GM12801 (cell line): ENCODE results near the gene RHOV.

ENCODE experiments used
- TF ChIP-seq, protein P1 (sequence below): IDR thresholded peaks from one replicate; pipeline ENCODE4 v1.5.1; 2011; ENCODE audit warnings: control low read depth; ENCODE audit not compliant: insufficient read length; ENCODE audit errors: extremely low read depth

Gene RHOV

DNA sequence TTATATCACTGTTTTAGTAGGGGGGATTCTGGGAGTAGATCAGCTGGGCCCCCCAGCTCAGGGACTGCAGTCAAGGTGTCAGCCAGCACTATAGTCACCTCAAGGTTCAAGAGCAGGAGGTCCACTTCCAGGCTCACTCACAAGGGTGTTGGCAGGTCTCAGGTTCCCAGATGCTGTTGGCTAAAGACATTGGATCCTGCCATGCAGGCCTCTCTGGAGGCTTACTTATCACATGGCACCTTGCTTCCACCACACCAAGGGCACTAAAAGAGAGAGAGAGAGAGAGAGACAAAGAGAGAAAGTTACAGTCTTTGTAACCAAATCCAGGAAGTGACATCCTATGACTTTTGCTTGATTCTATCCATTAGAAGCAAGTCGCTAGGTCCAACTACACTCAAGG is 38.0 kb downstream of the RHOV start:
- TF ChIP-seq, protein P1, sequence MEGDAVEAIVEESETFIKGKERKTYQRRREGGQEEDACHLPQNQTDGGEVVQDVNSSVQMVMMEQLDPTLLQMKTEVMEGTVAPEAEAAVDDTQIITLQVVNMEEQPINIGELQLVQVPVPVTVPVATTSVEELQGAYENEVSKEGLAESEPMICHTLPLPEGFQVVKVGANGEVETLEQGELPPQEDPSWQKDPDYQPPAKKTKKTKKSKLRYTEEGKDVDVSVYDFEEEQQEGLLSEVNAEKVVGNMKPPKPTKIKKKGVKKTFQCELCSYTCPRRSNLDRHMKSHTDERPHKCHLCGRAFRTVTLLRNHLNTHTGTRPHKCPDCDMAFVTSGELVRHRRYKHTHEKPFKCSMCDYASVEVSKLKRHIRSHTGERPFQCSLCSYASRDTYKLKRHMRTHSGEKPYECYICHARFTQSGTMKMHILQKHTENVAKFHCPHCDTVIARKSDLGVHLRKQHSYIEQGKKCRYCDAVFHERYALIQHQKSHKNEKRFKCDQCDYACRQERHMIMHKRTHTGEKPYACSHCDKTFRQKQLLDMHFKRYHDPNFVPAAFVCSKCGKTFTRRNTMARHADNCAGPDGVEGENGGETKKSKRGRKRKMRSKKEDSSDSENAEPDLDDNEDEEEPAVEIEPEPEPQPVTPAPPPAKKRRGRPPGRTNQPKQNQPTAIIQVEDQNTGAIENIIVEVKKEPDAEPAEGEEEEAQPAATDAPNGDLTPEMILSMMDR = no peak

DNA sequence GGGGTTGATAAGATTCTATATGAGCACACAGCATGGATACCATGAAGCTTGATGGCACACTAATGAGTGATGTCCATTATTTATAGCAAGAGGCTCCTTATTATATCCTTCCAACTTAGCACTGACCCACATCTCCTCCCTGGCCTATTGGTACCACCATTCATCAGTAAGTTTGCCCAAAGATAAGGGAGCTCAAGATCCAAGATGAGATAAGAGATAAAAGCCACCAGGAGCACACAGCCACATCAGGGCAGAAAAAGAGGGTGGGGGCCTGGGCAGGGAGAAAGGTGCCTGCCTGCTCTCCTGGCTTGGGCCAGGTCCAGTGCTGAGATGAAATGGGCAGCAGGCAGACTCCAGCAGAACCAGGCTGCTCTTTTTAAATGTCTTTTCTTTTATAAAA is 41.1 kb downstream of the RHOV start:
- TF ChIP-seq, protein P1 = no peak

DNA sequence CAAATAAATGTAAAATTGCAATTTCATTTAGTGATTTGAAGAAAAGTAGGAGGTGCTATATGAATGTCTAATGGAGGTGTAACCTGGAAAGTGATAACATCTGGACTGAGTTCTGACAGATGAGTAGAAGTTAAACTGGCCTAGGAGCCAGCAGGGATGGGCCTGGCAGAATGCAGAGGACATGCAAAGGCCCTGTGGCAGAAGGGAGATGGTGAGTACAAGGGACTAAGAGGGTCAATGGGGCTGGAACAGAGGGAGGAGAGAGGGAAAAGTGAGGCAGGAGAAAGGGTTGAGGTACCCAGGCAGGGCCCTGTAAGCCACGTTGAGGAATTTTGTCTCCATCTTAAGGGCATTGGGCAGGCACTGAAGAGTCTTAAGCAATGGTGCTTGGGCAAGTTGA is 42.2 kb downstream of the RHOV start:
- TF ChIP-seq, protein P1 = no peak

DNA sequence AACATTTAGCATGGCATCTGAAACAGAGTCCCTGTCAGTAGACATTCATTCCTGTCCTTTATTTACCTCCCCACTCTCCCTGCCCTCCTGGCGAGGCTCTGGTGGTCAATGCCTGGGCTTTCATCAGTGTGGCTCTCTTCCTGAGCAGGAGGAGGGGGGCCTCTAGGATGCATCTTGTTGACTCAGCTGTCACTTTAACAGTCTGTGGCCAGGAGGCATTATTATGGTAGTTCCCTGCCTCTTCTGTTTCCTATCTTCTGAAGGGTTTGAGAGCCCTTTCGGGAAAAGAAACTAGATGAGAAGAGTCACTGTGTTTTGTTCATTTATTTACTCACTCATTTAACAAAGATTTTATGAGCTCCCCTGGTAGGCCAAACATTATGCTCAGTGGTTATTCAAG is 43.1 kb downstream of the RHOV start:
- TF ChIP-seq, protein P1 = no peak

DNA sequence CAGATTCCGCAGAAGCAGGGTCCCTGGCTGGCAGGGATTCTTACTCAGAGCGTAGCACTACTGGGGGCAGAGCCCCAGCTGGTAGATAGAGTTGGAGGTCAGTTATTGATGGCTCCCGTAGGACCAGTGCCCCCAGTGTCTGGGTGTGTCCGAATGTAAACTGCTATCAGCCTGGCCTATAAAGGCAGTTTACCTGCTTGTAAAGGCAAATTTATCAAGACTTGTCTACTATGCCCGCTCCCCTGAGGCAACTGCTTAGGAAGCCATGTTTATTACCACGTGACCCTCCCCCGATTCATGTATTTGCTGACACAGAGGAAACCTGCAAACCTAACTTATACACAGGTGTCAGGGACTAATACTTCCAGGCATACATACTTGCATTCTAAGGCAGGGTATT is 44.9 kb downstream of the RHOV start:
- TF ChIP-seq, protein P1 = no peak

DNA sequence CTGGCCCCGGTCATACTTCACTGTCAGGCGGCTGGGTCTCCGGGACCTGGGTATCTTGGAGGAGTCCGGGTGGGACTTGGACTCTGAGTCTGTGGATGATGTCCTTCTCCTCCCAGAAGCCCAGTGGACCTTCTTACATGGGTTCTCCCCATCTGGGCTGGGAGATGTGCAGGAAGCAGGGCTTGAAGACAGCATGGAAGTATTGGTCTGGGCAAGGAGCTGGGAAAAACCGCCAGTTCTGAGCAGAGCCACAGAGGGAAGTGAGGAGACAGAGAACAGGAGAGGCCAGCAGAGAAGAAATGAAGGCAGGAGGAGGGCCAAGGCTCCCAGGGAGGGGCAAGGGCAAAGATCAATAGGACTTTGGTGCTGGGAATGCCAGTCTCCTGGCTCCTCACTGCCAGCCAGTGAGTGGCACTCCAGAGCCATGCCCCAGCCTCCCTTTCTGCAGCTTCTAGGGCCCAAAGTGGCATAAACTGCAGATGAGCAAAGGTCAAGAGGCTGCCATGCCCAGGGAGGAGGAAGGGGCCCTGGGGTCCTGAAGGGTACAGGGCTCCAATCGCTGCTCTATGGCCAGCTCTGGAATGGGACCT is 45.5 kb downstream of the RHOV start, which contains the start of gene PPP1R14D:
Gene PPP1R14D, minus strand, starts transcription at position 262 of the 590 bp plus-strand sequence. Its CDS starts 67 bp downstream, at position 195.
- TF ChIP-seq, protein P1 = no peak

DNA sequence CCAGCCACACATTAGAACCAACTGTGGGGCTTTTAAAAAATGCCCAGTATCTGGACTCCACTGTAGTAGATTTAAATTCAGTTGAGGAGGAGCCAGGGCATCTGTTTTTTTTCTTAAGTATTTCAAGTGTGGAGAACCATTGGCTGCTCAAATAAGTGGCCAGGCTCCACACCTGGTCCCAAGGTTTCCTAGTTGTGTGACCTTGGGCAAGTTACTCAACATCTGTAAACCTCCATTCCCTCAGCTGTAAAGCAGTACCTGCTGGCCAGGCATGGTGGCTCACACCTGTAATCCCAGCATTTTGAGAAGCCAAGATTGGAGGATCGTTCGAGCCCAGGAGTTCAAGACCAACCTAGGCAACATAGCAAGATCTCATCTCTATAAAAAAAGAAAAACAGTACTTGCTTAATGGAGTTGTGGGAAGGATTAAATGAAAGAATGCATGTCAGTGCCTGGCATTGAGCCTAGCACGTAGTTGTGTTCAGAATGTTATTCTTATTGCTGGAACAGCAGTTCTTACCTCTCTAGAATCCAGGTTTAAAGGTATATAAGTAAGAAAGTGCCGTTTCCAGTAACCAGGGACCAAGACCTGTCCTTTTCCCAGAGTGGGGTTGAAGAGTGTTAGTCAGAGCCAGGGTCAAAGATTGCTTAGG is 47.5 kb downstream of the RHOV start:
- TF ChIP-seq, protein P1 = no peak
